Liver (tissue), 3 donors: ENCODE data around the gene SPATS2.

Experiments
- CTCF ChIP-seq: fragments of 150-350 bp; IDR thresholded peaks from 2 replicates; pipeline ENCODE4 v1.5.1; 2017; ENCODE audit warnings: improper control_type of control experiment, low read depth, low read length; ENCODE audit not compliant: missing input control
- JUND ChIP-seq, 2 donors: IDR thresholded peaks; 2 replicates each; pipeline ENCODE4 v1.6.1; 2016; ENCODE audit warnings: antibody characterized with exemption in 2 of 2
- donor health status: healthy.
- donor health status: healthy.

GRCh38 chr12:49340095-49340870 lies 27.0 kb upstream of the SPATS2 start:
- TF ChIP-seq CTCF = no peak
- no peak for TF ChIP-seq JUND (IDR thresholded peaks at IDR 0.05)
